Ovary (tissue), 9 donors: ENCODE results near the gene TAF3. TPM values are rescaled to one million over a fixed set of nuclear protein-coding genes. Genes with fewer than 3 reads are reported as not detected.

Source experiments
- DNase-seq, 5 donors: peaks; one replicate each; pipeline ENCODE4 v3.0.0-alpha.2; 2019 to 2020
- H3K27ac ChIP-seq, 2 donors: fragments of 200-600 bp; one replicate each; pipeline versions ENCODE4 v1.5.1 to v1.8.0; 2019 to 2022
- H3K27me3 ChIP-seq: fragments of 200-600 bp; one replicate; pipeline ENCODE4 v1.8.0; 2022
- H3K36me3 ChIP-seq: fragments of 200-600 bp; sonication (generic); one replicate; pipeline ENCODE4 v1.5.1; 2019
- H3K4me1 ChIP-seq: one replicate; pipeline ENCODE4 v1.8.1; 2013; ENCODE audit warnings: mild to moderate bottlenecking, moderate library complexity; ENCODE audit not compliant: insufficient read depth
- H3K4me3 ChIP-seq: fragments of 200-600 bp; sonication (generic); one replicate; pipeline ENCODE4 v1.5.1; 2017
- H3K9me3 ChIP-seq, 2 donors: fragments of 200-600 bp in 1 of 2; sonication (generic) in 1 of 2; one replicate each; pipeline versions ENCODE4 v1.5.1 to v1.8.1; 2013 to 2019; ENCODE audit warnings: mild to moderate bottlenecking in 1 of 2, moderate library complexity in 1 of 2
- EP300 ChIP-seq: sonication (generic); formaldehyde crosslinking; IDR thresholded peaks from one replicate; pipeline ENCODE4 v1.6.1; 2017; ENCODE audit warnings: antibody characterized with exemption
- POLR2A ChIP-seq: fragments of 450-650 bp; IDR thresholded peaks from one replicate; pipeline ENCODE4 v1.6.1; 2017; ENCODE audit warnings: antibody characterized with exemption, mild to moderate bottlenecking, moderate library complexity
- WGBS, 3 donors: extraction: QIAGEN DNeasy Blood & Tissue Kit in 1 of 3; methylation state at CpG; one replicate each; pipeline versions ENCODE4 v1.1.5 to v1.1.7; 2013 to 2017; 5-methylcytosine and 5-hydroxymethylcytosine counted together
- intact Hi-C, 4 donors: fragments of 100-400 bp; cut with DNase I; formaldehyde crosslinking; loops; one replicate each; pipeline versions ENCODE4 v1.11.0 to v1.15.1; 2022 to 2023
- polyA plus RNA-seq, 2 donors: library from polyadenylated mRNA; stranded (reverse); fragments of 200-250 nt in 1 of 2; fragments of 350-450 nt in 1 of 2; fragmentation: Illumina TruSeq in 1 of 2; extraction: RNeasy Lipid Tissue Mini Kit (QIAGEN cat#74804) in 1 of 2; gene quantifications; one replicate each; pipeline ENCODE4 v1.2.3, GENCODE V29; 2013 to 2014
- total RNA-seq, 7 donors: library from RNA; depleted of rRNA in 2 of 7; stranded (reverse); fragments of >200 nt in 2 of 7; fragmentation: NEBNext Ultra II Directional in 3 of 7; extraction: Animal tissue kit (Norgen Biotek cat#: 25700) in 3 of 7; gene quantifications; one replicate each; pipeline versions ENCODE4 v1.1.0 to v1.2.4, GENCODE V29; 2016 to 2023
- TF ChIP-seq, protein P1 (sequence below), 3 donors: fragments of 450-650 bp in 2 of 3; fragments of 200-600 bp in 1 of 3; IDR thresholded peaks; one replicate each; pipeline versions ENCODE4 v1.5.1 to v1.8.0; 2016 to 2022; ENCODE audit warnings: antibody characterized with exemption in 3 of 3, mild to moderate bottlenecking in 1 of 3
- donor health status: DM: no; HTN: no; CAD: no; lungs with moderate emphysema.
- donor health status: DM: no; HTN: no; CAD: no.
- donor health status: Bipolar disorder and iron deficiency.
- donor health status: DM: yes; HTN: yes; CAD: no.
- donor health status: DM: no; HTN: no; CAD: no.
- donor health status: DM: yes; HTN: yes; CAD: no.

Gene TAF3
- total and polyA plus RNA-seq, 9 donors, result 7.1 to 15.9 (median 11.8) TPM

DNA sequence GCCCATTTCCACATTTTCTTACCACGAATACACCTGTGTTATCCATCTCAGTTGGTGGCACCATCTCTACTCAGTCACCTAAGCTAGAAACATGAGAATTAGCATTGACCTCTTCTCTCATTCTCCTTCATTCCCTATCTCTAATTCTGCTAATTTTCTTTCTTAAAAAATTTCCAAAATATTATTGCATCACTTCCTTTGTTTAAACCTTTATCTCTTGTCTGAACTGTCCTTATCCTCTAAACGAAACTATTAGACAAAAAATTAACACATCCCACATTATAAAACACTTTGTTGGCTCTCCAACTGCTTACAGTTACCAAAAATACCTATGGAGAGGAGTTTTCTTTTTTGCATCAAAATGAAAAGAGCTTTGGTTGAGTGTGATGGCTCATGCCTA lies 18.3 kb downstream of the TAF3 start:
- DNase-seq, result no peak
- Histone ChIP-seq H3K27ac (no peak overlapping the region), H3K36me3 (no peaks in the 10 kb centered on the region), H3K4me1 (no peaks in the 10 kb centered on the region), H3K27me3 (no peaks in the 10 kb centered on the region), H3K9me3 (no peaks in the 10 kb centered on the region), H3K4me3 (no peak overlapping the region)
- TF ChIP-seq EP300 (no peak), POLR2A (no peak)
- TF ChIP-seq, protein P1, sequence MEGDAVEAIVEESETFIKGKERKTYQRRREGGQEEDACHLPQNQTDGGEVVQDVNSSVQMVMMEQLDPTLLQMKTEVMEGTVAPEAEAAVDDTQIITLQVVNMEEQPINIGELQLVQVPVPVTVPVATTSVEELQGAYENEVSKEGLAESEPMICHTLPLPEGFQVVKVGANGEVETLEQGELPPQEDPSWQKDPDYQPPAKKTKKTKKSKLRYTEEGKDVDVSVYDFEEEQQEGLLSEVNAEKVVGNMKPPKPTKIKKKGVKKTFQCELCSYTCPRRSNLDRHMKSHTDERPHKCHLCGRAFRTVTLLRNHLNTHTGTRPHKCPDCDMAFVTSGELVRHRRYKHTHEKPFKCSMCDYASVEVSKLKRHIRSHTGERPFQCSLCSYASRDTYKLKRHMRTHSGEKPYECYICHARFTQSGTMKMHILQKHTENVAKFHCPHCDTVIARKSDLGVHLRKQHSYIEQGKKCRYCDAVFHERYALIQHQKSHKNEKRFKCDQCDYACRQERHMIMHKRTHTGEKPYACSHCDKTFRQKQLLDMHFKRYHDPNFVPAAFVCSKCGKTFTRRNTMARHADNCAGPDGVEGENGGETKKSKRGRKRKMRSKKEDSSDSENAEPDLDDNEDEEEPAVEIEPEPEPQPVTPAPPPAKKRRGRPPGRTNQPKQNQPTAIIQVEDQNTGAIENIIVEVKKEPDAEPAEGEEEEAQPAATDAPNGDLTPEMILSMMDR (IDR thresholded peaks at IDR 0.05), result no peak
- 79 to 85% (median 84%) methylated on average over 2 of the region's 2 CpGs for WGBS, 3 donors
- intact Hi-C loops, result no loop called here

DNA sequence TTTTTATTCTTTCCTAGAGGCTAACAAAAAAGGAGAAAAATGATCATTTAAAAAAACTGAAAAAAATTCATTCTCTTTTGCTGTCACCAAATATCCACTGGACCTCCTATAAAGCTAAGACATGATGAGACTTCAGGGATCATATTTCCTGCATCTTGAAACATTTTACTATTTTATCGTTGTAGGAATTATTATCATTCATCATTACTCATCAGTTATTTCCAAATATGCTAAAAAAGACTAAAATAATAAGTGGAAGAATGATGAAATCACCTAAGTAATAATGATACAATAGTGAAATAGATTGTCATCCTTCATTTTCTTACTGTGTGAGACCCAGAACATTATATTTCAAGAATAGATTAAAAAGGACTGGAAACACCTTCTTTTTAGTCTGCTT lies 28.3 kb downstream of the TAF3 start:
- no peaks in the 10 kb centered on the region for H3K36me3 ChIP-seq
- intact Hi-C loops, result no loop called here
- no peaks in the 10 kb centered on the region for H3K4me1 ChIP-seq
- DNase-seq, result no peak
- H3K9me3 ChIP-seq, result no peaks in the 10 kb centered on the region
- TF ChIP-seq POLR2A, result no peak
- no peak for TF ChIP-seq EP300
- TF ChIP-seq, protein P1 (IDR thresholded peaks at IDR 0.05), result no peak
- no peak overlapping the region for H3K4me3 ChIP-seq
- H3K27ac ChIP-seq, result no peak overlapping the region
- no peaks in the 10 kb centered on the region for H3K27me3 ChIP-seq
- 55 to 64% (median 62%) methylated on average over 1 of the region's 1 CpG for WGBS, 3 donors

DNA sequence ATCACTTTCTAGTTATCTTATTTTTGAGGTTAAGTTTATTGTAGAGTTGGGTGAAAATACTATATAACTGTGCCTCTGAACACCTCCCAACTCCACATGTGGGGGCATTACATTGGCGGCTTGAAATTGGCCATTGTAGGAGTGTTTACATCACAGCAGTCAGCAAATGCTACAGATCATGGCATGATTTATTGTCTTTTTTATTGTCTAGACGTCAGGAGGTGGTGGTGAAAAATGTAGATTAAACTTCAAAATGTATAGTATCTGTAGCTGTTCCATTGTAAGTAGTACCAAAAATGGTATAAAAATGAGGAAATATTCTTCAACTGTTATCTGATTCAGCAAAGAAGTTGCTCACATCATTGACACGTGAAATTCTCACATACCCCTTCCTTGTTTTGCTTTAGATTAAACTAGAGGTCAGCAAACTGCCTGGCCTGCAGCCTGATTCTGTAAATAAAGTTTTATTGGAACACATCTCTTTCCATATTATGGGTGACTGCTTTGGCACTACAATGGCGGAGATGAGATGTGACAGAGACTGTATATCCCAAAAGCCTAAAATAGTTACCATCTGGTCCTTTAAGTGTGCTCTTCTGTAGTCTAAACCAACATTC lies 35.0 kb downstream of the TAF3 start:
- Histone ChIP-seq H3K4me3 (no peak overlapping the region), H3K27me3 (no peaks in the 10 kb centered on the region), H3K27ac (no peak overlapping the region), H3K9me3 (no peaks in the 10 kb centered on the region), H3K36me3 (no peaks in the 10 kb centered on the region), H3K4me1 (peaks cover 4% of the 10 kb centered on the region)
- DNase-seq, result no peak
- intact Hi-C loops, result no loop called here
- 79 to 85% (median 82%) methylated on average over 4 of the region's 4 CpGs for WGBS, 3 donors
- TF ChIP-seq POLR2A (no peak), EP300 (no peak)
- TF ChIP-seq, protein P1 (IDR thresholded peaks at IDR 0.05), result no peak

DNA sequence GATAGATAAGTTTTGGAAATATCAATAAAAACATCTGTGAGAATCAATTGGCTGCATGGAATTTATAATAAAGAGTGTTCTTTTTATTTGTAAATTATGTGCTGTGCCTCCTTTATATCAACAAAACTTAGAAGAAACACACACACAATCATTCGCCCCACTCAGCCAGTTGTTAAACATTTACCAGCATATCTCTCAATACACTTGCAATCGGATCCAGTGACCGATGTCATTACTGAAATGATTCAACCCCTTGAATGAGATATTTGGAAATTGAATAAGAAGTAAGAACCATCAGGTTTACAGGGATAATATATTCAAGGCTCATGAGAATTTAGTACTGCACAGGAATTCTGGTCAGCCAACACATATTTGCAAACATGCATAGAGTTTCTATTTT lies 35.6 kb downstream of the TAF3 start:
- no peak for DNase-seq
- Histone ChIP-seq H3K27me3 (no peaks in the 10 kb centered on the region), H3K9me3 (no peaks in the 10 kb centered on the region), H3K36me3 (no peaks in the 10 kb centered on the region), H3K4me1 (peaks cover 4% of the 10 kb centered on the region), H3K27ac (no peak overlapping the region), H3K4me3 (no peak overlapping the region)
- no peak for TF ChIP-seq EP300
- TF ChIP-seq POLR2A, result no peak
- TF ChIP-seq, protein P1 (IDR thresholded peaks at IDR 0.05), result no peak
- intact Hi-C loops, result no loop called here
- 55 to 87% (median 71%) methylated on average over 3 of the region's 3 CpGs for WGBS, 3 donors
